GM13977 (cell line): Measurements from ENCODE around the gene C12orf54.
"Not testable (repeated sequence)": the region's sequence is repeated elsewhere in the genome, so short reads cannot be mapped to it uniquely, and the experiment has no call there.

Source experiments
- DNase-seq: peaks from one replicate; pipeline ENCODE4 v3.0.0; 2012; ENCODE audit warnings: low spot score
- CTCF ChIP-seq: IDR thresholded peaks from 2 replicates; pipeline ENCODE4 v1.5.1; 2012; ENCODE audit warnings: mild to moderate bottlenecking, control low read depth; ENCODE audit not compliant: insufficient read depth; ENCODE audit errors: extremely low read depth, missing control alignments
- in situ Hi-C: fragments of 300-500 bp; cut with MboI; formaldehyde crosslinking; loops from one replicate; pipeline ENCODE4 v1.12.0; 2022; ENCODE audit warnings: low sequenced_read_pairs, low pct_unique_long_range_greater_than_20kb, mixed read lengths, inconsistent platforms; ENCODE audit not compliant: unreplicated experiment

The C12orf54 gene

GRCh38 chr12:48482198-48482597 lies at the start of gene C12orf54:
C12orf54 (plus strand) TSS chr12:48482498; CDS start chr12:48483297, 799 bp downstream.
- no peak for DNase-seq
- TF ChIP-seq CTCF = no peak
- in situ Hi-C loops = no loop called here

- DNase-seq, in situ Hi-C loops: not testable (repeated sequence)
Measured at GRCh38 chr12:48434016-48434415, 48.3 kb upstream of the C12orf54 start.

- in situ Hi-C loops = no loop called here
- no peak for DNase-seq
- no peak for TF ChIP-seq CTCF
Measured at GRCh38 chr12:48441069-48441468, 41.2 kb upstream of the C12orf54 start.

- TF ChIP-seq CTCF = no peak
- DNase-seq = no peak
- in situ Hi-C loops = no loop called here
Measured at GRCh38 chr12:48442179-48442847, 40.0 kb upstream of the C12orf54 start.

- DNase-seq = no peak
- TF ChIP-seq CTCF = no peak
- in situ Hi-C loops = no loop called here
Measured at GRCh38 chr12:48445538-48445937, 36.8 kb upstream of the C12orf54 start.

GRCh38 chr12:48446161-48446776 lies 36.0 kb upstream of the C12orf54 start:
- no peak for TF ChIP-seq CTCF
- no peak for DNase-seq
- in situ Hi-C loops = no loop called here

- no peak for TF ChIP-seq CTCF
- no peak for DNase-seq
- in situ Hi-C loops = no loop called here
Measured at GRCh38 chr12:48447755-48448154, 34.5 kb upstream of the C12orf54 start.
